ENCODE results near the gene NIN.
"Not testable (repeated sequence)": the region's sequence is repeated elsewhere in the genome, so short reads cannot be mapped to it uniquely, and the experiment has no call there.

NIN gene

DNA sequence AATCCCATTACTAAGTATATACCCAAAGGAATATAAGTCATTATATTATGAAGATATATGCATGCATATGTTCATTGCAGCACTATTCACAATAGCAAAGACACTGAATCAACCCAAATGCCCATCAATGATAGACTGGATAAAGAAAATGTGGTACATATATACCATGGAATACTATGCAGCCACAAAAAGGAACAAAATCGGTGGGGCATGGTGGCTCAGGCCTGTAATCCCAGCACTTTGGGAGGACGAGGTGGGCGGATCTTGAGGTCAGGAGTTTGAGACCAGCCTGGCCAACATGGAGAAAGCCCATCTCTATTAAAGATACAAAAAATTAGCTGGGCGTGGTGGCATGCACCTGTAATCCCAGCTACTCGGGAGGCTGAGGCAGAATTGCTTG, 15.4 kb downstream of the NIN start:
- not testable (repeated sequence) for DNase-seq

DNA sequence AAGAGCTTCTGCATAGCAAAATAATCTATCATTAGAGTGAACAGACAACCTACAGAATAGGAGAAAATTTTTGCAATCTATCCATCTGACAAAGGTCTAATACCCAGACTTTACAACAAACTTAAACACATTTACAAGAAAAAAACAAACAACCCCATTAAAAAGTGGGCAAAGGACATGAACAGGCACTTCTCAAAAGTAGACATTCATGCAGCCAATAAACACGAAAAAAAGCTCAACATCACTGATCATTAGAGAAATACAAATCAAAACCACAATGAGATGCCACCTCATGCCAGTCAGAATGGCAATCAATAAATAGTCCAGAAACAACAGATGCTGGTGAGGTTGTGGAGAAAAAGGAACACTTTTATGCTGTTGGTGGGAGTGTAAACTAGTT, 15.9 kb downstream of the NIN start:
- DNase-seq, result not testable (repeated sequence)

DNA sequence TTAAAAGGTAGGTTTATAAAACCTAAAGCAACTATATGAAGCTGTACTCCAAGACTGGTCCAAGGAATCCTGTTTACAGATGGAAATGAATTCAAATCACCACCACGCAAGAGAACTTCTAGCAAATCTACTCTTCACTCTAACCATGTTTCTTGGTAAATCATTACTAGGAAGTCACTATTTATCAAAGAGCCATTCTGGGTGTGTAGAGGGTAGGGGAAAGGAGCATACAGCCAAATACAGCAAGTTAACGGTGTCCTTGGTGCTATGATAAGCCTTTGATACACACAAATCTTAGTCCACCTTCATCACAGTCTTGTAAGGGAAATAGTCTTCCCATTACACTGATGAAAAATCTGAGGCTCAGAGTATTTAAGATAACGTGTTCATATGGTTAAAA, 16.8 kb downstream of the NIN start:
- DNase-seq, result no peak

- no peak for DNase-seq
These were observed 17.5 kb downstream of the NIN start for GRCh38 chr14:50813544-50813863.

GRCh38 chr14:50812856-50813543, 18.0 kb downstream of the NIN start:
- no peak for DNase-seq

- DNase-seq, result no peak
These were observed 18.8 kb downstream of the NIN start for GRCh38 chr14:50812180-50812579.

DNA sequence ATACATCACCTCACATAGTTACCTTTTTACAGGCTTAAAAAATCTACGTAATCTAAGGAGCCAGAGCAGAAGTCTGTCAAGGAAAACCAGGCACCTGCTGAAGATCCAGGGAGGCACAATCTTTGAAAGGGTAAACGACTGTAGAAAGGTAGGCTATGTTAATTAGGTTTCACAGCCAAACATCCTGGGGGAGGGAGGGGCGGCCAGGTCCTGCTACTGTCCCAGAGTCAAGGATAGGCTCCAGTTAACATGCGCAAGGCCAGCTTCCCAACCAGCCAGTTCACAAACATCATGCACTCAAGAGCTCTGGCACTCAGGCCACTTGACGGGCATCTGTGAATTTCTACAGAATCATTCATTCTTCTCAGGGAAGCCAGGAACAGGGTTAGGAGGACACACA, 22.9 kb downstream of the NIN start:
- no peak for DNase-seq

DNA sequence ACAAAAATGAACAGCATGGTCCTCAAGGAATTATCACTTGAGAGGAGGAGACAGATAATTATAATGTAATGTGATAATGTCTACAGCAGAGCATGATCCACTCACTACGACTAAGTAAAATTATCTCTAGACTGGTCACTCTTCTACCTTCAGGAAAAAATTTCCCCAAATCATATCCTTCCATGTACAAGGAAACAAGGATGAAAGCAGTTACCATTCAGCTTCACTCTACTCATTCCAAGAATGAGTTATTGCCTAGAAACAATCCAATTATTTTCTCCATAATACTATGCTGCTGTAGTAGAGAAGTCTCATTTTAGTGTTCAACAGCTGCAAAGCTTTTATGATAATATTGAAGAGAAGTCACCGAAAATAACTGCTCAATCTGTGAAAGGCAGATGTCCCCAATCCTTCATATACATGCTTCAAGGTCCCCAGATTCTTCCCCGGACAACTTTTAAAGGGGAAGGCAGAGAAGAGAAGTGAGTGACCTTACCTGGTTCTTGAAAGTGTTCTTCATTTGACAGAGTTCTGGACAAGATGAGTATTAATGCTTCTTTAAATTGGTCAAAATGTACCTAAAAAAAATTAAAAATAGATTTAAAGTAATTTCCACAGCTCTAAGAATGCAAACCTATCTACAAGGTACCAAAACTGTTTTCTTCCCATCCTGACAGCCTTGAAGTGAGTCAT, 24.6 kb downstream of the NIN start:
- no peak for DNase-seq

- DNase-seq, result no peak
These were observed 25.6 kb downstream of the NIN start for GRCh38 chr14:50805396-50805795.

- no peak for DNase-seq
These were observed 26.7 kb downstream of the NIN start for GRCh38 chr14:50804181-50804721.

DNA sequence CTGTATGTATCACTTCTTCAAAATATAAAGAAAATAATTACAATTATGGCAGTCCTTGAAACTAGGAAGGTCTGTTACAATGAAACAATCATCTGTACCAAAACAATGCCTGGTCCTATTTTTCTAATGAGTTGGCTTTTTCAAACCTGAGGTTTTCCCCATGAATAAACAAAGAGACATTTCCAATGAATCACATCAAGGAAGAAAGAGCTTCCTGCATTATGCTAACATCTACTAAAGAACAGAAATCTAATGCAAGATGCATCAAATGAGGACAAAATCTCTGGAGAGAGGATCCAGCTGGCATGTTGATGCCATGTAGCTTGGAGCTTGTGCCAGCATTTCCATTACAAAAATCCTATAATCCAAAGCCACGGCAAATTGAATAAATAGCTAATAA, 29.3 kb downstream of the NIN start:
- DNase-seq, result no peak

GRCh38 chr14:50800032-50800431, 30.9 kb downstream of the NIN start:
- no peak for DNase-seq

DNA sequence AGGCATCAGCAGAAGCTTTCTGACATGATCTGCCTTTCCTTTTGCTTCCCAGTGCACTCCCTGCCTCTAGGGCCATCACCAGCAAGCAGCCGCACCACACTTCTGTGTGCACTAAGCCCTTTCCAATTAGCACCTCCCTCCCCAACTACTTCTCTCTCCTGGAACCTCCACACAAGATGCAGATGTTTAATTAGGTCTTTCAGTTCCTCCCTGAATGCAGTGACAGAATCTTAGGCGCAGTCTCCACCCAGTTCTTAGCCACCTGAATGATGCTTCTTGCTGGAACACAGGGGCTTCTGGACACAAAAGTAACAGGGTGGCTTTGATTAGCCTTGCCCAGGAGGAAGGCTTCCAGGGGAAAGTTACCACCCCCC, 32.9 kb downstream of the NIN start:
- DNase-seq, result no peak

DNA sequence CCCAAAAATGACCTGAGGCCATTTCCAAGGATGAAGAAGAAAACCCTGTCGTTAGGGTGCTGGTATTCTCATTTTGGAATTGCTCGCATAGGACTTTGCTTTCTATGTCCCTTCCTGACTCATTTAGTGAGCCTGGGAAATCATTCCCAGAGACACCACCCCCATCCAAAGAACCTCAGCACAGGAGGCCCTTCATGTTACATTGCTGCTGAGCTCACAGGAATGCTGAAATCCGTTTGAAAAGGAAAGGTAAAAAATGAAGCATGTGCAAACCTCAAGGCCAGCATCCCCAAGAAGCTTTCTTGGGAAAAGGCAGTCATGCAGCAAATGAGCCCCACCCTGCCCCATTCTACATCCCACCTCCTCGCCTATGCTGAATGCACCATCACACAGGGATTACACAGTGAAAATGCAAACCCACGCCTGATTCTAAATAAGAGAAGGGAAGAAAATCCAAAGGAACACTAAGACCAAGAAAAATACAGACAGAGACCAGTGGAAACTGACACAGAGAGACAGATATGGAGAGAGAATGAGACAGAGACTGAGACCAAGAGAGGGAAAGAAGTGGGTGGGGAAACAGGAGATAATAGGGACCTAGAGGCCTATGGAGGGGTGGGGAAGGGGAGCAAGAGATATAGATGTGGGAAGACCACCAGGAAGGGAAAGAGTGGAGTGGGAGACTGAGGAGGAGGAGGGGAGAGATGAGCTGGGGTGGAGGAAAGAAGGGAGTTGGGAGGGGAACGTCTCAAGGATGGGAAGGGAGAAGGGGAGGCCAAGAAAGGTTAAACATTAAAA, 33.5 kb downstream of the NIN start:
- no peak for DNase-seq

- DNase-seq, result no peak
These were observed 34.6 kb downstream of the NIN start for GRCh38 chr14:50796390-50796789.

- DNase-seq, result no peak
These were observed 35.1 kb downstream of the NIN start for GRCh38 chr14:50795909-50796308.

DNA sequence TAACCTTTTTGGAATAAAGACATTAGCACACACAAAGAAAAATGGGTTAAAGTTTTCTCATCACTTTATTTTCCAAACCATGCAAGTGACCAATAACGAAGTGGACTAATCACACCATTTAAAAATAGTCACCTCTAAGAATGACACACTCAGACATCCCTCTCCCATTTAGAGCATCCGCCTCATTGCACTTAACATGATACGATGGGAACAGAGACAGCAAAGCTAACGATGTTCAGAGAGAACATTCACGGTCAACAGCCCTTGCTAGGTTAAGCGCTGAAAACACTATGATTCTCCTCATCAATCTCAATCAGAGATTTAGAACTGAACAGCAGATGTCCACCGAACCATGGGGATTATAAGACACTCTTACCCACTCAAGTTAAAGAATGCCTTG, 35.8 kb downstream of the NIN start:
- no peak for DNase-seq

DNA sequence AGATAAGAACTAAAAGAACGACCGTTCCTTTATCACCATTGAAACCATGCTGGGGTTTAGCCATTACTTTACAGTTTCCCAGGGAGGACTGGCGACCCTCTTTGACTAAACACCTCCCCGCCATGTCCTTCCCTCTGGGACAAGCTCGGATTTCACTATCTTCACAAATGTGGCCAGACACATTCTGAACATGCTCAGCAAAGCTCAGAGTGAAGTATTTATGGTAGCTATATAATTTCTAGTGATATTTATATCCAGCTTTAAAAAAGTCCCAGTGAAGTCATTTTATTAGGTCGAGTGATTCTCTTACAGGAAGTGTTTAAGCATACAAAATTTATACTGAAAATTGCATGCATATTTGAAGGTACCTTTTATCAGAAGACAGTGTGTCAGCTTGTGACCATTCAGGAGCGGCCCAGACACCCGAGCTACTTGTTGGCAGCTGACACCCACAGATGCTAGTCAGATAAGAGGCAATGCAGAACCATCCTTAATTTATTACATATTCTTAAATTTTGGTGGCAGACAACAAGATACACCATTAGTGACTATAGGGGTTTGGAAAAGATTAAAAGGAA, 36.8 kb downstream of the NIN start:
- DNase-seq, result no peak

DNA sequence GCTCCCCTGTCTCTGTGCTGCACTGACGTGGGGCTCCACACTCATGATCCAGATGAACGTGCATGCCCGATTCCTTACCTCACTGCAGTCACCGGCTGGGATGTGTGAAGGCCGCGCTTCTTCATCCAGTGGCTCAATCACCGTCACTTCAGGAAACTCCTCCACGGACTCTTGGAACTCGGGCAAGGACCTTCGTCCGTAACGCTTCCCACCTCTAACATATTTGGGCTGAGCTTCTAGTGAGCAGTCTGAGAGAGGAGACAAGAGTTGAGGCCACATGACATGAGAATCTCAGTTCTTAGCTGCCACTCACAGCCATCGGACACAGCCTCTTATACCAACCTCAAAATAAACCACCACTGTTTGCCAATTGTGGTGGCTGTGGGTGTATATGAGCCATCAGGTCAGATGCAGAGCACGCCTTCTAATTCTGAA, 38.3 kb downstream of the NIN start:
- no peak for DNase-seq

- DNase-seq, result no peak
These were observed 38.9 kb downstream of the NIN start for GRCh38 chr14:50792051-50792477.

GRCh38 chr14:50791201-50791600, 39.8 kb downstream of the NIN start:
- no peak for DNase-seq

DNA sequence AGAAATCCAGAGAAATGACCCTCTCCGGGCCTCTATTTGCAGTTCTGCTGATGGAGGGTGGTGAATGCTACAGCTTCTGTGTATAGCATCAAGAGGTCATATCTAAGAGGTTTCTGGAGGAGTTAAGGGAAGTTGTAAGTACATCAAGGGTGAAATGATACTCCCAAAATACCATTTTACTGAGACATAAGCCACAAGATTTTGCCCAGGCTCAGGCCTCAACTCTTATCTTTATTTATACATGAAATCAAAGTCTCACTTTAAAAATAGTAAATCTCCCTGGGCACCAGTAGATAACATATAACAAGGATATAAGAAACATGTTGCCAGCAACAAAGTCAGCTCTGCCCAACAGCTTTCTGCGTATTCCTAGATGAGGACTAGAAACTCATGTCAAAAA, 40.4 kb downstream of the NIN start:
- DNase-seq, result no peak

- no peak for DNase-seq
These were observed 44.1 kb downstream of the NIN start for GRCh38 chr14:50786751-50787464.
